HS-5 (cell line): Measurements from ENCODE around the gene PRKAB1.

Experiments used
- DNase-seq: peaks from one replicate; pipeline ENCODE4 v3.0.0-alpha.2; 2012; ENCODE audit warnings: low read depth

PRKAB1 gene

DNA sequence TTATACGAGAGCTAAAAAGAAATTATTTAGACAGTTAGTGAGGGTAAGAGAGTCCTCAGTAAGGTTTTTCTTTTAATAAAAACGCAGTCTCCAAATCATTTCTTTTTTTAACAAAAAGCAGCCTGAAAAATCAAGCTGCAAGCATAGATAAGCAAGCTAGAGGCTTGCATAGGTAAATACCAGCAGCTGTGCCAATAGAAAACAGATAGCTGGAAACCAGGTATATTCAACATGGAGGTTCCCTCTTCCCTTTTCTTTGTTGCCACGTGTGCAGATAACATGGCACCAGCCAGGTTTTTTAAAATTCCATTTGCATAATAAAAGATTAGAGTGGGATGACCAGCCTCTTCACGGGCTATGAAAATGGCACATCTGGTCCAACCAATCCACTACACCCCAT is 6.1 kb upstream of the PRKAB1 start:
- DNase-seq: no peak

DNA sequence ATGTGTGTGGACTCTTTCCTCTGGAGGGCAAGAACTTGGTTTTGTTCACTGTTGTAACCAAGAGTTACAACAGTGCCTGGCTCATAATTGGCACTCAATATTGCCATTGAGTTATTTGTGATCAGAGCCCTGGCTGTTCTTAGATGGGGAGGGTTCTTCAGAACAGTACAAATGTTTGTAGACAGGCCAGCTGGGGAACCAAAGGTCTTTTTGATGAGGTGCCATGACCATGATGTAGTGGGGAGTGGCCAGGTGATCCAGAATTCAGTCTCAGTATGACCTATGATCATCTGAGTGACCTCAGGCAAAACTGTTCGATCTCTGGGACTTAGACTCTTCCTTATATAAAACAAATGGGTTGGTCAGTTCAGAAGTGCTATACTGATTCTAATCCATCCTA is 3.3 kb upstream of the PRKAB1 start:
- no peak for DNase-seq

DNA sequence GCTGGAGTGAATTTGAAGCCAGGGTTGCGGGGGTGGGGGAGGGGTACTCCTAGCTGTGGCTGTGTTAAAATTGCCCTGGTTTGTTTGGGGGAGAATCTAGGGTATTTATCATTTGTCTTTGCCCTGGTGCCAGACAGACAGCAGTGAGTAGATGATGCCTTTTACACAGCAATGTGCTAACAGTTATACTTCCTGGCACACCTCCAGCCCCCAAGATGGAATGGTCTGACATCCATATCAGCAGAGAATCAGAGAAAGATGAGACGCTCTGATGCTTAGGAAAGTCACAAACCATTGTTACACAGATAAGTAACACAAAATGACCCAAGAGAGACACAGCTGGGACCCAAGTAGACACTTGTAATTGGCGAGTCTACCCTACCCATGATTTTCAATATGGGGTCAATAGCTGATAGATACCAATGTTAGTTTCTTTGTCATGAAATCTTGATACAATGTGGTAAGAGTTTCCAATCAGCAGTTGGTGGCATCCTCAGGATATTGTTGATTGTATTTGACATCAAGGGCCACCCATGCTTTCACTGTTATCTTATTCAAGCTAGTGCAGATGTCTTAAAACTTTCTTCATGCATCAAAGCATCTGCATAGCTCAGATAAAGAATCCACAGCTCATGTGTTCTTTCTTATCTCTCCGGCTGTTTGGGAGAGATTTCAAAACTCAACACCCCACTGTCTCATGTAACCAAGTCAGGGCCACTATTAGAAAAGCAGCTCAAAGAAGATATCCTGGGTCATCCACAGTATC is 2.6 kb upstream of the PRKAB1 start:
- DNase-seq: no peak

- DNase-seq: no peak
Observed at GRCh38 chr12:119666226-119666795, 1.6 kb upstream of the PRKAB1 start.

DNA sequence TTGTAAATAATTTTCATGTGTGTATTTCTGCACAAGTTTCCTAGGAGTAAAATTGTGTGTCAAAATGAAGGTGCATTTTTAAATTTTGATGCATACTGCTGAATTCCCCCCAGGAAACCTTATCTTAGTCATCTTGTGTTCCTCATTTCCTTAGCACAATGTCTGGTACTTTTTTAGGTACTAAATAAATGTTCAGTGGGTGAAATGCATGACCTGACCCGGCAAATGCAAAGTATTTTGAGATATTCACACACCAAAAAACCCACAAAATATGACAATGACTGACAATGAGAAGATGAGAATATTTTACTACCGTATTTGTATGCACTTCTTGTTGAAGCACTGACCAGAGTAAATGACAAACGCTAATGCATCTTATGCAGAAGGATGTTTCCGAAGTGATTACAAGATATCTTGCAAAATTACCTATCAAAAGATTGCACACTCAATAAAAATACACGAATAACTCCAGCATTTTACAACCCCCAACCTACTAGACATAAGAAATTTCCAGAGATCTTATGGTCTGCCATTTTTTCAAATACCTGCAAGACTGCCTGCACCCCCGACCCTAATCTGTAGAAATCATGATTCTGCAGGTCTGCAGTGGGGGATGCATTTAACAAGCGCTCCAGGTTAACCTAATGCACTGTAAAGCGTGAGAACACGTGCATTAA is 895 bp upstream of the PRKAB1 start:
- DNase-seq: no peak

- DNase-seq: no peak
Observed at GRCh38 chr12:119668324-119668841, 450 bp downstream of the PRKAB1 start.

DNA sequence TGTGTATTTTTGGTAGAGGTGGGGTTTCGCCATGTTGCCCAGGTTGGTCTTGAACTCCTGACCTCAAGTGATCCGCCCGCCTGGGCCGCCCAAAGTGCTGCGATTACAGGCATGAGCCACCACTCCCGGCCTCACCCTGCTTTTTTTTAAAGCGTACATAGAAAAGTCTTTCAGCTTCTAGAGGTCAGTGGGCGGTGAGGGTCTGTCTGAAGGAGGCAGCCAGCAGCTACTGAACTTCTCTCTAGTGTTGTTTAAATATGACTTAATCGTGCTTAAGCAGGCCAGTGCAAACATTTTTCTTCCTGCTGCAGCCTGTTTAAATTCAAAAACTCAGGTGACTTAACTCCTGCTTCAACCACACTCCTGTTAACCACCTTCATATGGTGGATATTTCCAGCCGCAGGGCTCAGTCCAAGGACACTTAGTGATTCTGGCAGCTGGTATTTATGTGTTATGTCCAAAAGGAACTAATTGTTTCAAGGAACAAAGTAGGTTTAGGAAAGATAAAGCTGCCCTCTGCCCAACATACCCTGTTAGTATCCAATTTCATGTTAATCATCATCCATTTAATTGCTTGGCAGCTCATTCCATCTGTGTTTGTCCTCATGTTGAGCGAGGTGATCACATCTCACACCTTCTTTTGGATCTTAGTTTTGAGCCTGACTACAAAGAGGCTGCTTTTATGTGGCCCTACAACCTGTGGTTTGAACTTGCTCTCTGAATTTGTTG is 2.0 kb downstream of the PRKAB1 start:
- DNase-seq: no peak

- no peak for DNase-seq
Observed at GRCh38 chr12:119671070-119671469, 3.1 kb downstream of the PRKAB1 start.

DNA sequence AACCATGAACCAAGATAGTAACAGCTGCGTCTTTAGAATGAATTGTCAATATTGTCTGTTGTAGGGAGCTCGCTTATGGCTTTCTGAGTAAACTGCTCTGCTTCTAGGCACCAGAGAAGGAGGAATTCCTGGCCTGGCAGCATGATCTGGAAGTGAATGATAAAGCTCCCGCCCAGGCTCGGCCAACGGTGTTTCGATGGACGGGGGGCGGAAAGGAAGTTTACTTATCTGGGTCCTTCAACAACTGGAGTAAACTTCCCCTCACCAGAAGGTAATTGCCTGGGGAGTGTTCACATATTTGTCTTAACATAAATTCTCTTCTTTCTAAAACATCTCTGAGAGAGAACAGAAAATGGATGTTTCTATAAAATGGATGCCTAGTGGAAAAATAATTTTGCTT is 4.3 kb downstream of the PRKAB1 start:
- no peak for DNase-seq

DNA sequence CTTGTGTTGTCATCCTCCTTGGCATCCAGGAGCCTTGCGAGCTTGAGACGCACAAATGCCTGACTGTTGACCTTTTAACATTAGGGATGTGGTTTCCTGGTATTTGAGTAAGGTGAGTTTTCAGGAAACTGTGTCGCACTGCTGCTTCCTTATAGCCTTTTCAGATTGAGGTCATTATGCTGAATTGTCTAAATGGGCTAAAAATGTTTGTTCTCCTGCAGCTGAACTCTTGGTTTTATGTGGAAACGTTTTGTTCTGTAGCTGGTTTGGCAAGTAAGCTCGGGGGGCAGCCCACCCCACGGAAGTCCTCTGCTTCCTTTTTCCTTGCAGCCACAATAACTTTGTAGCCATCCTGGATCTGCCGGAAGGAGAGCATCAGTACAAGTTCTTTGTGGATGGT is 5.7 kb downstream of the PRKAB1 start:
- DNase-seq: no peak

DNA sequence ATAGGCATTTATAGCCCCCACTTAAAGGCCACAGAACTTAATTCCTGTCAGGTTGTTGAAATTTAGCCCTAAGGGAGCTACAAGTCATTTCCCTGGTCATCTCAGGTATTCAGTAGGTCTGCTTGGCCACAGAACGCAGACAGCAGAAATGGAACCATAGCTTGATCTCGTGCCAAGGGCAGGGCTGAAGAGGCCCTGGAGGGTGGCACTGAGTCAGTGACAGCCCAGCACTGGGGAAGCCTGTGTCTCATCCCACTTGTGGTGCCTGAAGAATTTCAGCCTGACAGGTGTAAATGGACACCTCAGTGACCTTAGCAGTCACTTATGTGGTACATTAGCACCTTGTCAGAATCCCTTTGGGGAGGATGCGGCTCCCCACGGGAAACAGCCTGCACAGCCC is 6.6 kb downstream of the PRKAB1 start:
- DNase-seq: no peak

DNA sequence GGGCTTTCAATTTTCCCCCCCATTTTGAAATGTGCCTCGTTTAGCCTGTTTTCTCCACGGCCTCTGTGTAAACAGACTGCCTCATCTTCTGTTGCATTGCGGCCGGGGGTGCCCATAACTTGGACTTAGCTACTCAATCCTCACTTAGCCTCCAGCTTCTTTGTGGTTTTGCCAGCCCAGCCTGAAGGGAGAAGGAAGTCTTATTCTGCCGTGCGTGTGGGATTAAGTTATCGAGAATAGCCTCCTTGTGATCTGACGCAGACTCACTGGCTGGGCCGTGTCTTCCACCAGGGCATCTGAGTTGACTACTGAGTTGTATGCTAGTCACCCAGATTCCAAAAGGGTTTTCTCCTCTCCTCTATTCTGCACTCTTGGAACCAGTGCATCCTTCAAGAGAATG is 8.1 kb downstream of the PRKAB1 start:
- DNase-seq: no peak

DNA sequence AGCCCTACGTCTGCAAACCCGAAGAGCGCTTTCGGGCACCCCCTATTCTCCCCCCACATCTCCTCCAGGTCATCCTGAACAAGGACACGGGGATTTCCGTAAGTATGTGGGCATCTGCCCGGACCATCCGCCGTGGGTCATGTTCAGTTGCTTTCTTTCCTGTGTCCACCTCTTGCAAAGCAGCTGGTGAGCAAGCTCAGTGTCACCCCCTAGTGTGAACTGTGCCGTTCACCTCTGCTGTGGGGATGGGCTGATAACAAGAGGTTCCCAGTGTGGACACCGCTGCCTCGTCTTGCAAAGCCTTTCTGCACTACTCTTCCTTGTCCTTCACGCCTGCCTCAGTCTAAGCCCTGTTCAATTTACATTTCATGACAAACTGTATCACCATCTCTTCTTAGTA is 8.6 kb downstream of the PRKAB1 start:
- DNase-seq: no peak

GRCh38 chr12:119678459-119678858 is 10.5 kb downstream of the PRKAB1 start:
- DNase-seq: no peak

DNA sequence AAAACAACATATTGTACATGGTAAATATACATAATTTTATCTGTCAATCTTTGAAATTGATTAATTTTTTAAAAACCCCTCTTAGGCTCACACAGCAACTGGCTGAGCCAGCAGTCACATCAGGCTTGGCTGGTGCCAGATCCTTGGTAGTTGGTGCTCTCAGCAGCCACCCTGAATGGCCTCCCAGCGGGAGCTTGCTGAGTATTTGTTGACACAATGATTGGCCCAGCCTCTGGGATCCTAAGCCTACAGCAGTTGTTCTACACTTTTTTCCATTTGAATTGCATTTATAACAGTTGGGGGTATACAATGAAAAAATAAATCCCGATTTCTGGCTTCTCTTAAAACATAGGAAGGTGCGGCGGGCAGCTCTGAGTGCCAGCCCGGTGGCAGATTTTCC is 11.1 kb downstream of the PRKAB1 start:
- DNase-seq: no peak

- no peak for DNase-seq
Observed at GRCh38 chr12:119679490-119679889, 11.6 kb downstream of the PRKAB1 start.

- no peak for DNase-seq
Observed at GRCh38 chr12:119681111-119681510, 13.2 kb downstream of the PRKAB1 start.

DNA sequence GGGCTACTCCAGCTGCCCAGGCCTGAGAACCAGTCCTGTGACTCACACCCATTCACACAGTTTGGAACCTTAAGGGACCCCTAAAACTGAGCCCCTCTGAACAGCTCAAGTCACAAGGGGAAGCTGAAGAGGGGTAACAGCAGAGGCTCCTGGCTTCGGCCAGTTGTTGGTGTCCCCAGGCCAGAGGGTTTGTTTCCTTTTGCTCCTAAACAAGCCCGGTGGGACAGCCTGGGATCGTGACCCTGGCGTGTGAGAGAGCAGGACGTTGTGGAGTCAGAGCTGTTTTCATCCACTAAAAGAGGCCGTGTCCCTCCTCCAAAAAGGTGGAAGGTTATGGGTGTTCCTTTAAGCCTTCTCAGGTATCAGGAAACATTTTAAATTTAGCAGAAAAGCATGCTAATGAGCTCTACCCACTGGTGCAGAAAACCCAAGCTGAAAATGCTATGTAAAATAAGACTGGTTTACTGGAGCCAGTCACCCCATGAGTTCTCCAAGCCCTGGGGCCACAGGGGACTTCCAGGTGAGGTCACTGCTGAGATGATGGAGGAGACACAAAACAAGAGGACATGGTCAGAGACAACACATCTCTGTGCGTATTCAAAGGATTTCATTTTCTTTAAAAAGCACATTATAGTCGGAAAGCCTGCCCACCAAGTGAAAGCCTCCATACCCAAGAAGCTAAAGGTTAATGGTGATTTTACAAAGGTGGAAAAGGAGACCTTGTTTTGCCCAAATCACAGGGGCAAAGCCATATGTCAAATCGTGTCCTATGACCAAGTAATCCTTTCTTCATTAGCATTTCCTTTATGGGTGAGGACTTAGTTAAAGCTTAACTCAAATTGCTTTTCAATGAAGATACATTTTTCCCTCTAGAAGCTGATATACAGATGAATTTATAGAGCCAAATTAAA is 14.1 kb downstream of the PRKAB1 start:
- no peak for DNase-seq

GRCh38 chr12:119682639-119683252 is 14.8 kb downstream of the PRKAB1 start:
- no peak for DNase-seq

GRCh38 chr12:119683413-119683812 is 15.5 kb downstream of the PRKAB1 start:
- no peak for DNase-seq

DNA sequence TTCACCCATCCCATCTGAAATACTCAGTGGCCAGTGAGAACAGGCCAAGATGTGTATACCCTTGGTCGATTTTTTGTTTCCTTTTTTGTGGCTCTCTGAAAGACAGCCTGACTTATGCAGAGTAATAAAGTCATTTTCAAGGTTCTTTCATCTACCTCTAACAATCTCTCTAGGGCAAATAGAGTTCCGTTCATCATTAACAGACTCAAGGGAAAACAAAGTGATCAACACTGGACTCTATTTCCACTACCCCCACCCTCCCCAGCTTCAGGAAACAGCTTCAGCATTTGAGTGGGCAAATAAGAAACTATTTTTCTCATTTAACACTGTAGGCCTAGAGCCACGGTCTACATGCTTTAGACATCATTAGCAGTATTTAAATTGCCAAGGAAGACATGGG is 15.9 kb downstream of the PRKAB1 start:
- no peak for DNase-seq
